K562 (cell line): ENCODE measurements around the gene PKLR. TPM values are rescaled to one million over a fixed set of nuclear protein-coding genes. Genes with fewer than 3 reads are reported as not detected.

Experiments
- CBX3 ChIP-seq, 2 experiments: IDR thresholded peaks; 1 replicate in 1 of 2; 2 replicates in 1 of 2; pipeline ENCODE4 v1.6.1; 2012; ENCODE audit warnings: inconsistent platforms in 2 of 2, low read length in 2 of 2, borderline replicate concordance in 1 of 2, control low read depth in 1 of 2
- ELF1 ChIP-seq: fragments of 200-800 bp; sonication (Bioruptor generic); IDR thresholded peaks from 2 replicates; pipeline ENCODE4 v1.6.1; 2016; ENCODE audit warnings: missing genetic modification characterization, missing compliant biosample characterization
- GTF2E2 ChIP-seq: fragments of 200-800 bp; sonication (Bioruptor generic); IDR thresholded peaks from 2 replicates; pipeline ENCODE4 v1.6.1; 2016; ENCODE audit warnings: missing genetic modification characterization, missing compliant biosample characterization
- HDAC6 ChIP-seq: IDR thresholded peaks from 2 replicates; pipeline ENCODE4 v1.6.1; 2012; ENCODE audit warnings: low read depth, mild to moderate bottlenecking, control low read depth, inconsistent platforms, low read length, moderate library complexity
- HNRNPL ChIP-seq: fragments of 200-400 bp; formaldehyde crosslinking; IDR thresholded peaks from 2 replicates; pipeline ENCODE4 v1.6.1; 2017; ENCODE audit warnings: low read depth, mild to moderate bottlenecking, low read length
- MIER1 ChIP-seq: fragments of 450-650 bp; IDR thresholded peaks from 2 replicates; pipeline ENCODE4 v1.6.1; 2016; ENCODE audit warnings: antibody characterized with exemption, mild to moderate bottlenecking, low read depth
- MYNN ChIP-seq, 2 experiments: sonication (generic); formaldehyde crosslinking in 1 of 2; IDR thresholded peaks; 2 replicates each; pipeline versions ENCODE4 v1.5.0 to v1.6.1; 2016 to 2020; ENCODE audit warnings: antibody characterized with exemption in 1 of 2, missing genetic modification reagents in 1 of 2
- PRDM10 ChIP-seq: fragments of 450-650 bp; IDR thresholded peaks from 2 replicates; pipeline ENCODE4 v1.6.1; 2018; ENCODE audit not compliant: partially characterized antibody
- RBM34 ChIP-seq: fragments of 200-400 bp; formaldehyde crosslinking; IDR thresholded peaks from 2 replicates; pipeline ENCODE4 v1.6.1; 2018; ENCODE audit warnings: low read length, borderline replicate concordance; ENCODE audit not compliant: insufficient read depth
- RNF219 ChIP-seq: fragments of 250-450 bp; sonication (Bioruptor Pico); IDR thresholded peaks from 2 replicates; pipeline ENCODE4 v1.5.0; 2022; ENCODE audit warnings: mild to moderate bottlenecking
- WHSC1 ChIP-seq: IDR thresholded peaks from one replicate; pipeline ENCODE4 v1.6.1; 2012; ENCODE audit warnings: low read length, control low read depth, inconsistent platforms
- ZEB2 ChIP-seq: fragments of 450-650 bp; IDR thresholded peaks from 2 replicates; pipeline ENCODE4 v1.6.1; 2016
- ZKSCAN8 ChIP-seq: fragments of 200-800 bp; sonication (Bioruptor generic); IDR thresholded peaks from 2 replicates; pipeline ENCODE4 v1.6.1; 2016; ENCODE audit warnings: missing genetic modification characterization, missing compliant biosample characterization
- polyA plus RNA-seq, 8 experiments: library from polyadenylated mRNA; depleted of rRNA in 4 of 8; stranded (reverse) in 5 of 8; unstranded in 3 of 8; fragments of >200 nt; fragmentation: Nextera tagmentation in 2 of 8; fragmentation: Illumina TruSeq in 1 of 8; extraction: Ambion mirVana in 2 of 8; extraction: Trizol in 1 of 8; gene quantifications; 2 replicates each; pipeline versions ENCODE4 v1.2.1 to v1.2.3, GENCODE V29; 2011 to 2014; ENCODE audit warnings: inconsistent platforms in 1 of 8, missing spikeins in 1 of 8
- total RNA-seq, 7 experiments: library from RNA; depleted of rRNA in 6 of 7; stranded (reverse); fragments of >200 nt in 6 of 7; fragmentation: Illumina TruSeq in 2 of 7; extraction: Trizol in 2 of 7; gene quantifications; 2 replicates each; pipeline versions ENCODE4 v1.2.1 to v1.2.3, GENCODE V29; 2011 to 2021; ENCODE audit warnings: low replicate concordance in 1 of 7
- TF ChIP-seq, protein P1 (sequence below): fragments of 450-650 bp; IDR thresholded peaks from 2 replicates; pipeline ENCODE4 v1.6.1; 2016

Gene PKLR
- total and polyA plus RNA-seq, 9 of the 15 experiments (the other 6 are each of a cell fraction or from before 2014, with no cell fraction given) = 10.7 to 78.4 (median 38.2) TPM

DNA sequence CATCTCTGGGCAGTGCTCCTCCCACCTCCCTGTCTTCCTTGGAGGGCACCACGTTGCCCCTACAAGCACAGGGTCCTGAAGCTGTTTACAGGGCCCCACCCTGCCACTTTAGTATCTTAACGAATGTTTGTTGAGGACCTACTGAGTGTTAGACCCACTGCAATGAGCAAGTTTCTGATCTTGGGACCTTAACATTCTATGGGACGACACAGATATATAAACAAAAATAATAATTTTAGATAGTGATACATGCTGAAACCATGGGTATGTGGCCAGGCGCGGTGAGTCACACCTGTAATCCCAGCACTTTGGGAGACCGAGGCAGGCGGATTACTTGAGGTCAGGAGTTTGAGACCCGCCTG lies 56.1 kb downstream of the PKLR start (continued):
- TF ChIP-seq RNF219 (CRISPR knock-in tag) (no peak), PRDM10 (no peak), ELF1 (tag) (peak; percentile 10; the same call in 1 of the 2 replicates), WHSC1 (no peak), RBM34 (no peak), HNRNPL (no peak), GTF2E2 (tag) (0 out of 2 replicates have a peak, but pooled peaks have one; percentile 3), ZEB2 (no peak), MIER1 (no peak), MYNN (IDR thresholded peaks at IDR 0.05) (no peak), MYNN (CRISPR knock-in tag; IDR thresholded peaks at IDR 0.05) (no peak), CBX3 (IDR thresholded peaks at IDR 0.05; ENCODE audit: borderline replicate concordance in 1 of 2, low read length in 2 of 2) (no peak), ZKSCAN8 (CRISPR knock-in tag) (peak; percentile 42; the same call in 1 of the 2 replicates), HDAC6 (no peak)
- TF ChIP-seq, protein P1, sequence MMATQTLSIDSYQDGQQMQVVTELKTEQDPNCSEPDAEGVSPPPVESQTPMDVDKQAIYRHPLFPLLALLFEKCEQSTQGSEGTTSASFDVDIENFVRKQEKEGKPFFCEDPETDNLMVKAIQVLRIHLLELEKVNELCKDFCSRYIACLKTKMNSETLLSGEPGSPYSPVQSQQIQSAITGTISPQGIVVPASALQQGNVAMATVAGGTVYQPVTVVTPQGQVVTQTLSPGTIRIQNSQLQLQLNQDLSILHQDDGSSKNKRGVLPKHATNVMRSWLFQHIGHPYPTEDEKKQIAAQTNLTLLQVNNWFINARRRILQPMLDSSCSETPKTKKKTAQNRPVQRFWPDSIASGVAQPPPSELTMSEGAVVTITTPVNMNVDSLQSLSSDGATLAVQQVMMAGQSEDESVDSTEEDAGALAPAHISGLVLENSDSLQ = no peak
